Activated CD4-positive, alpha-beta T cell treated with anti-CD3 and anti-CD28 coated beads, Interleukin-2, amount 50 U/mL, for 24 hours (primary cell): ENCODE data around the gene MTA1.

ENCODE experiments used
- DNase-seq, 2 donors: peaks; one replicate each; pipeline ENCODE4 v3.0.0-alpha.2; 2020; ENCODE audit warnings: low read depth in 1 of 2, low spot score in 1 of 2

The MTA1 gene

GRCh38 chr14:105419195-105420091 is at the start of gene MTA1:
MTA1 (plus strand) TSS chr14:105419827; CDS start chr14:105420036, 209 bp downstream.
- DNase-seq: peak in 1 of 2 donors; percentile 20

DNA sequence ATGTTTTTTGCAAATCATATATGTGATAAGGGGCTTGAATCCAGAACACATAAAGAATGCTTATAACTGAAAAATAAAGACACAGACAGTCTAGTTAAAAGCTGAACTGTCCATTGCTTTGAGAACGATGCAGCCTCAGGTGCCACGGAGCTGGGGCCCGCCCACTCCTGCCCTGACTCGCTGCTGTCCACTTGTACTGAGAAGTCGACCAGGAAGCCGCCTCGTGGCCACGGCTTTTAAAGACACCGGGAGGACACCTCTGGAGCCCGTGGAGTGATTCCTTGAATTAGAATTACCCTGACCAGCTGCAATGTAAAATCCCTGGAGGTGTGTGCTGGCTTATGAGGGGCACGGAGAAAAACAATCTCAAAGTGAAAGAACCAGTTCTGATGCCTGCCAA is 45.2 kb upstream of the MTA1 start:
- no peak for DNase-seq

DNA sequence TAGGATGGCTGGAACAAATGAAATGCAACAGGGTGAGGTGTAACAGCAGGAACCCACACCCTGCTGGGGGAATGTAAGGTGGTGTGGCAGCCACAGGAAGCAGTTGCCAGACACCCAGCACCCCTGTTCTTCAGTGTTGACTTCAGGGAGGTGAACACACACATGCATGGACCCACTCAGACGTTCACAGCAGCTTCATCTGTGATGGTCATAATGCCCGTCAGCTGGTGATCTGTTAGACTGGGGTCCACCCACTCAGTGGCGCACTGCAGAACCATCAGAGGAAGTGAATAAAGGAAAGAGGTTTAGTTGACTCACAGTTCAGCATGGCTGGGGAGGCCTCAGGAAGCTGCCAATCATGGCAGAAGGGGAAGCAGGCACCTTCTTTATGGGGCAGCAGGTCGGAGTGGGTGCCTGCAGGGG is 44.0 kb upstream of the MTA1 start:
- peak in 1 of 2 donors; percentile 11 for DNase-seq

- no peak for DNase-seq
Measured at GRCh38 chr14:105376521-105377440, 42.8 kb upstream of the MTA1 start.

- no peak for DNase-seq
Measured at GRCh38 chr14:105377555-105378182, 42.0 kb upstream of the MTA1 start.

- no peak for DNase-seq
Measured at GRCh38 chr14:105378199-105378598, 41.4 kb upstream of the MTA1 start.

DNA sequence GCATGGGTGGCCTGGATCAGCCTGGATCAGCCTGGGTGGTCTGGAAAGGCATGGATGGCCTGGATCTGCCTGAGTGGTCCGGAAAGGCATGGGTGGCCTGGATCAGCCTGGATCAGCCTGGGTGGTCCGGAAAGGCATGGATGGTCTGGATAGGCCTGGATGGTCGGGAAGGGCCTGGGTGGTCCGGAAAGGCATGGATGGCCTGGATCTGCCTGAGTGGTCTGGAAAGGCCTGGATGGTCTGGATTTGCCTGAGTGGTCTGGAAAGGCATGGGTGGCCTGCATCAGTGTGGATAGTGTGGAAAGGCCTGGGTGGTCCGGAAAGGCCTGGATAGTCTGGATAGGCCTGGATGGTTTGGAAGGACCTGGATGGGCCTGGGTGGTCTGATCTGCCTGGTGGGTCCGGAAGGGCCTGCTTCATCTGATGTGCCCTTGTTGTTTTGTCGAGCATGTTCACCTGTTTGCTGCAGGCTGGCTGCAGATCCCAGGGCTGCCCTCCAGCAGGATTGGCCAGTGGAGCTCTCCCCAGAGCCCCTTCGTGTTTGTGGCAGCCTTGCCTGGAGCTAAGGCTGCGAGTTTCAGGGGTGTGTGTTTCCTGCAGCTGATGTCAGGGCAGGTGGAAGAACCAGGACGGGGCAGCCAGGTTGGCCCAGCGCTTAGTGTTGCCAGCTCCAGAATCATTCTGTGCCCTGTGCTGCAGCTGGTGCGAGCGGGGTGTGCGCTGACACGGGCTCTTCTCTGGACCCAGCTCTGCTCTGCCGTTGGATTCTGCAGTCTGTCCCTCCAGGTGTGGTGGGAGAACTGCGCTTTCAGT is 40.5 kb upstream of the MTA1 start:
- no peak for DNase-seq

DNA sequence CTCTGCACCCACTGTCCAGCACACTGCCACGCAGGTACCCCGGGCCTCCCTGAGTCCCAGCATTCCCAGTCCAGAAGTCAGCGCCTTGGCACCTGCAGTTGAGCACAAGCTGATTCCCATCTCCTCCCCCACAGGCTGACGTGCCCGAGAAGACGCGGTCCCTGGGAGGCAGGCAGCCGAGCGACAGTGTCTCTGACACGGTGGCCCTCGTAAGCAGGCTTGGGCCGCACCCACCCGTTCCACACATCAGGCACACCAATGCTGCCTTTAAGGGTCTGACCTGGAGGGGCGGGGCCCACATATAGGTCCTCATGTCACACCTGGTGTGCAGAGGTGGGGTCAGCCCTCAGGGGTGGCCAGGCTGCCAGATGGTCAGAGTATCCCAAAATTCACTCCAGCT is 39.7 kb upstream of the MTA1 start:
- no peak for DNase-seq

DNA sequence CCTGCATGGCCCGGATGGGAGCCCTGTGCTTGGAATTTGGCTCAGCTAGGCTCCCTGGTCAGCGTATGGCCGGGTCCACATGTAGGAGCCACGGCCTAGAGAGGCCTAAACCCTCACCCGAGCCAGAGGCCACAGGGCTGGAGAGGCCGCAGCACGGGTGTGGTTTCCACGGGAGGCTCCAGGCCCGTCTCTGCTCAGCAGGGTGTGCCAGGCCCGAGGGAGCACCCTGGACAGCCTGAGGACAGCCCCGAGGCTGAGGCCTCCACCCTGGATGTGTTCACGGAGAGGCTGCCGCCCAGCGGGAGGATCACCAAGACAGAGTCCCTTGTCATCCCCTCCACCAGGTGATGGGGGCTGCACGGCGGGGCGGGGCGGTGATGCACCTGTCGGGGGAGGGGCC is 38.9 kb upstream of the MTA1 start:
- DNase-seq: no peak

GRCh38 chr14:105381446-105382342 is 37.9 kb upstream of the MTA1 start:
- no peak for DNase-seq

- no peak for DNase-seq
Measured at GRCh38 chr14:105382343-105383082, 37.1 kb upstream of the MTA1 start.

GRCh38 chr14:105383083-105383730 is 36.4 kb upstream of the MTA1 start:
- DNase-seq: no peak

- no peak for DNase-seq
Measured at GRCh38 chr14:105384041-105384557, 35.5 kb upstream of the MTA1 start.

DNA sequence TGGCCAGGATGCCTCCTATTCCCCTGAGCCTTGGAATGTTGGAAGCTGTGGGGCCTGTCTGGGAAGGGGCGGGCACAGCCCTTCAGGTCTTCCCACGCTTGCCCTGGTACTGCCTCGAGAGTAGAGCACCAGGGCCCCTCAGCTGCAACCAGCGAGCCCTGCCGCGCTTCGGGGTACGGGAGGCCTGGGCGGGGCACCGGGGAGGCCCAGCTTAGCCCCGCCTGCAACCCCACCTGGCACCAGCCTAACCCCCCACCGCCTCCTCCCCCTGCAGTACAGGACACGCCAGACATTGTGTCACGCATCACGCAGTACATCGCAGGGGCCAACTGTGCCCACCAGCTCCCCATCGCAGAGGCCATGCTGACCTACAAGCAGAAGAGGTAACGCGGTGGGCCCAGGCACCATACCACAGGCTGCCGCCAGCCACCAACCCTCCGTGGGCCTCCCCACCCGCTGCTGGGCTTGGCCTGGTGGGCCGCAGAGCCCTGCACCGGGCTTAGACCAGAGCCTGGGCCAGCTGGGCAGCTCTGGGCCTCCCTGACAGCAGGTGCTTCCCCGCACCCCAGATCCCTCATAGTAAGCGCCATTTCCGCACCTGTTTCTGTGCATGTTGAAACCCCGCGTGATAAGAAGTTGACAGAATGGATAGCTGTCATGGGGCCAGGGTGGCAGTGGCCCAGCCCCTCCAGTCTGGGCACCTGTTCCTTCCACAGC is 34.9 kb upstream of the MTA1 start:
- no peak for DNase-seq

DNA sequence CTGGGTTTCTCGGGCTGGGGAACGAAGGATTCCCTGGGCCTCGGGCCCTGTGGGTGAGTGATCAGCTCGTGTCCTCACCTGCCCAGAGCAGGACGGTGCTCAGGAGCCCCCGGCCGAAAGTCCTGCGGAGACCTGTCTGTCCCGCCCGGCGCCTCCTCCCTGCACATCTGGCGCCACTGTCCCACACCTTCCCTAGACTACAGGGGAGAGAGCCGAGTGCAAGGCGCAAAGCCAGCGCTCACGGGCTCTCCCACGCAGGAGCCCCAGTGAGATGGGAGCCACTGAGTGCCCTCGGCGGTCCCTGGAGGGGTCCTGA is 34.3 kb upstream of the MTA1 start:
- DNase-seq: no peak

DNA sequence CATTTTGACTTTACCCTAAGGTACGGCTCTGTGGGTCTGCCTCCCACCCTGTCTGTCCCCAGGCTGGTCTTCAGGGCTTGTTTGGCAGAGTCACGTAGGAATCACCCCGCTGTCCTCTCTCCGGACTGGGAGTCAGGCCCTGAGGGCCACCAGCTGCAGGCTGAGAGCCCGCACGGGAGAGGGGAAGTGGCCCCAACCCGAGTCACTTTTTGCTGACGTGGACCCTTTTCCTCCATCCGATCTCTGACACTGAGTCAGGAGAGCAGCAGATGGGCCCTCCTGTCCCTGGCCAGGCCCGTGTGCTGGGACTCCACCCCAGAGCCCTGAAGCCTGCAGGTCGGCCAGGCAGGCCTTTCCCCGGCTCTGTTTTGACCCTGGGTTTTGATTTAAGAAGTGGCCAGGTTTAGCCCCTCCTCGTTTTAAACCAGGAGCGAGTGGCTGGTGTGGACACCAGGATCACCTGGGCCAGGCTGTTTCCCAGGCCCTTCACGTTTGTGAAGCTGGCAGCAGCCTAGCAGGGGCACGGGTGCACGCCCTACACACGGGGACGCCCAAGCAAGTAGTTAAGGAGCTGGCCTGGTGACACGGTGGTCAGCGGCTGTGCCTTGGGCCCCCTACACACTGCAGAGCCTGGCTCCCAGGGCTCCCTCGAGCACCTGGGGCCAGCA is 33.8 kb upstream of the MTA1 start:
- no peak for DNase-seq
